ENCODE results near the gene DOK6.
"Not testable (repeated sequence)": the region's sequence is repeated elsewhere in the genome, so short reads cannot be mapped to it uniquely, and the experiment has no call there.

The DOK6 gene

DNA sequence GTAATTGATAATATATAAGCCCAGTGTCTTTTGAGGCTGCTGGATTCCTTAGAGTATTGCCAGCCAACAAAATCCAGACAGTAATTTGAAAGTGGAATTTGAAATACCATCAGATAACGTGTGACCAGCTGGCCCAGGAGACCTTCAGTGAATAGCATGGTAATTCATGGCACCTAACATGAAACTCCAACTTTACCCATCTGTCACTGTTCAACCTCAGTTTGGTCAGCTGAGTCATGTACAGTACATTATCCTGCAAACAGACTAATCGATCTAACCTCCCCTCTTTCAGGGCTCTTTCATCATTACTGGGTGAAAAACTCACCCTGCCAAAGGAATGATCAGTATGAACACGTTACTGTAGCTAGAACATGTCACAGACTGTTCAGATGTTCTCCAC is 230.6 kb downstream of the DOK6 start:
- no peak for DNase-seq

- no peak for DNase-seq
These were observed 234.8 kb downstream of the DOK6 start for GRCh38 chr18:69635482-69635881.

- DNase-seq: peak in 1 of 2 experiments; percentile 4
These were observed 236.0 kb downstream of the DOK6 start for GRCh38 chr18:69636529-69637301.

DNA sequence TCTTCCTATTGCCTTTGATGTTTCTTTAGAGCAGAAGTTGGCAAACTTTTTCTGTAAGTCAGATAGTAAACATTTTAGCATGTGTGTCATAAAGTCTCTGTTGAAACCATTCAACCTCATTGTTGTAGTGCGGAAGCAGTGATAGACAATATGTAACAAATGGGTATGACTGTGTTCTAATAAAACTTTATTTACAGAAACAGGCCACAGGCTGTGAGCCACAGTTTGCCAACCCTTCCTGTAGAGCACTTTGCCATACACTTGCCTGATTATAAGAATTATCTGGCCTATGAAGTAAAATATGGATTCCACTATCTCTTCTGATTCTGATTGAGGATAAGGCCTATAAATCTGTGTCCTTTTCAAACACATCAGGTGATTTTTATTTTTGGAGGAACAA is 237.4 kb downstream of the DOK6 start:
- DNase-seq: no peak

- no peak for DNase-seq
These were observed 247.0 kb downstream of the DOK6 start for GRCh38 chr18:69647702-69648101.

DNA sequence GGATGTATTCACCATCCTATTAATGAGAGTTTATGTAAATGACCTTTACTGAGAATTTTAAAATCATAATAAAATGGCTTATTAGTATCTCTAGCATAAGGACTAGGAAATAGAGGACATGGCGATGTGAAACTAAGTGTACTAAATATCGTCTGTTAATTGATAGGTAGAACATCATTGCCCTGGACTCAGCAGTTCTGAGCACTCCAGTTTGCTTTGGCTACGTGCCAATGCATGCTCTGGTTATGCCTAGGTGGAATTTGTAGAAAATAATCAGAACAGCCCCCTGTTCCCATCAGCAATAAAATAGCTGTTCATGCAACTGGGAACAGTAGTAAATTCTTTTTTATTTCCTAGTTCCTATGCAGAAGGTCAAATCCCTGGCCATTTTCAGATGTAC is 247.8 kb downstream of the DOK6 start:
- DNase-seq: peak; percentile 7 to 64

GRCh38 chr18:69649684-69650083 is 249.0 kb downstream of the DOK6 start:
- DNase-seq: no peak

- DNase-seq: no peak
These were observed 250.6 kb downstream of the DOK6 start for GRCh38 chr18:69651243-69651642.

DNA sequence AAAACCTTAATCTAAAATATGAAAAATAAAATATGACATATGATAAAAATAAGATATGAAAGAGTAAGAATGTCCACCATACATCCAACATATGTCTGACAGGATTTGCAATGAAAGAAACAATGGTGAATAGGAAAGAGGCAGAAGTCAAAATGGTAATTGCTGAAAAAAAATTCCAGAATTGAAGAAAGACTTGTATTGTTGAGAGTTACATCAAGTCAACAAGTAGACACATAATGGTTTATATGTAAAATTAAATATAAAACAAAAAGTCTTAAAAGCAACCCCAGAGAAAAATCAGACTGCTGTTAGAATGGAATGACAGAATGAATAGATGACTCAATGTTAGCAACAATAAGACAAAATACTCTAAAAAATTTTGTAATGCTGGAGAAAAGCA is 255.1 kb downstream of the DOK6 start:
- DNase-seq: no peak

DNA sequence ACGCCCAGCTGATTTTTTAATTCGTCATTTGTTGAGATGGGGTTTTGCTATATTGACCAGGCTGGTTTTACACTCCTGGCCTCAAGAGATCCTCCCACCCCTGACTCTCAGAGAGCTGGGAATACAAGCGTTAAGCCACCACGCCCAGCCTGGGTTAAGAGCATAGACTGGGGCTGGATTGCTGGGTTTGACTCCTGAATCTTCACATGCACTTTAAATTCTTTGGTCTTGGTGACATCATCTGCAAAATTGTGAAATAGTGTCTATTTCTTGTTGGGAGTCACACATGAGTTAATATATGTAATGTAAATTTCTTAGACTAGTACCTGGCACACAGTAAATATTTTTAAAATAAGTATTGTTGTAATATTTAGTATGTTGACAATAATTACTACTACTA is 257.4 kb downstream of the DOK6 start:
- DNase-seq: no peak

DNA sequence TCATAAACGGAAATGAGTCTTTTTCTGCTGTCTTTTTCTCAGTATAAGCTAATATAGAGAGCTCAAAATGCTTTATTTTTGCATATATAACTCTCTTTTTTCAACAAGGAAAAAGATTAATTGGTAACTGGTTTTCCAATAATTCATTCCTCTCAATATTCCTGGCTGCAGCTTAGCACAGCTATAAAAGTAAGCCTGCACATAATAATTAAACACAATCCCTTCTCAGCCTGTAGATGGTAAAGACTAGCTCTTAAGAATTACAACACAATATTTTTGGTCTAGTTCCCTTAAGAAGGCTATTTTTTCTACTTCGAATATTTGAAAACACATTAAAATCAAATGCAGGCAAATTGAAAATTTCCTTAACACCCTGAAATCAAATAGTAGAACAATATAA is 258.0 kb downstream of the DOK6 start:
- no peak for DNase-seq

DNA sequence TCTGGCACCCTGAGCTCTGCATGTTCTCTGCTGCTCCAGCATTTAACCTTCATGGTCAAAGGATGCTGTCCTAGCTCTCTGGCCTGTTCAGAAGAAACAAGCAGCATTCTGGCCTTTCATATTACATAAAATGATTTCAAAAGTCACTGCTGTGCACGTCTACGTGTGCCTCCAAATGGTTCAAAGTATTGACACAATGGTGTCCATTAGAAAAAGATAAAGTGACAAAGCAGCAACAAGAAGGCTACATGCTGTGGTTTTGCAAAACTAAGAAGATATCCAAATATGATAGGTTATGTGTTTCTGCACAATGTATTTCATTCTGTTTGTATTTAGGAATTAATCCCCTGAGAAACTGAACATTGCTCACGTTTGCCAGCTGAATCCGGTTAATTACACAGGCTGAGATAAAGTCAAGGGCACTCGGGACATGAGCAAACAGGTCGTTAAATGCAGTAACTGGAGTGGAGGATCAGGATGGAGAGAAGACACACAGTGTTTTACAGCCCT is 258.5 kb downstream of the DOK6 start:
- peak; percentile 31 to 39 for DNase-seq

DNA sequence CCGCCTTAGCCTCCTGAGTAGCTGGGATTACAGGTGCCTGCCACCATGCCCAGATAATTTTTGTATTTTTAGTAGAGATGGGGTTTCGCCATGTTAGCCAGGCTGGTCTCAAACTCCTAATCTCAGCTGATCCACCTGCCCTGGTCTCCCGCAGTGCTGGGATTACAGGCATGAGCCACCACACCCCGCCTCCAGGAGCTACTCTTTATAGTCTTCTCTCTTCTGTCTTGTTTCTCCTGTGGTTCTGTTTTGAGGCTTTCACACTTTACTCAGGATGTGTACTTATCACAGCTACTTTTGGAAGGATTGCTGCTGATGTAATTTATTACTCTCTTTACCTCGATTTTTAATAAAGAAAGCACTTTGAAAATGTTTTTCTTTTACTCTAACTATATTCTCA is 261.4 kb downstream of the DOK6 start:
- DNase-seq: not testable (repeated sequence)

DNA sequence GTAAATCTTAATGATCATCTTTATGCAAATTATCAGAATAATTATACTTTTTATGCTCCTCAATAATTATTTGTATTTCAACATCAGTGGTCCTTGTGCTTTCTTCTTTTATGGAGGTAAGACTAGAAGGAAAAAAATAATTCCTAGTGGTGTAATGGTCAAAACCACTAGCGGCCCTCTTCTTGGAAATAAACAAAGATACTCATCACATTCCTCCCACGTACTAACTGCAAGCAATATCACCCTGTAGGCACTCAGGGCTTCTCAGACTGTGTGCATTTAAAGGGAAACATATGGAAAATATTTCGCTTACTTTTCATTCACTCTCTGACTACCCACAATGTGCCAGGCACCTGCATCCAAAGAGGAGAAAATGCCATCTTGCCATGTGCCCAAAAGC is 263.7 kb downstream of the DOK6 start:
- DNase-seq: no peak

DNA sequence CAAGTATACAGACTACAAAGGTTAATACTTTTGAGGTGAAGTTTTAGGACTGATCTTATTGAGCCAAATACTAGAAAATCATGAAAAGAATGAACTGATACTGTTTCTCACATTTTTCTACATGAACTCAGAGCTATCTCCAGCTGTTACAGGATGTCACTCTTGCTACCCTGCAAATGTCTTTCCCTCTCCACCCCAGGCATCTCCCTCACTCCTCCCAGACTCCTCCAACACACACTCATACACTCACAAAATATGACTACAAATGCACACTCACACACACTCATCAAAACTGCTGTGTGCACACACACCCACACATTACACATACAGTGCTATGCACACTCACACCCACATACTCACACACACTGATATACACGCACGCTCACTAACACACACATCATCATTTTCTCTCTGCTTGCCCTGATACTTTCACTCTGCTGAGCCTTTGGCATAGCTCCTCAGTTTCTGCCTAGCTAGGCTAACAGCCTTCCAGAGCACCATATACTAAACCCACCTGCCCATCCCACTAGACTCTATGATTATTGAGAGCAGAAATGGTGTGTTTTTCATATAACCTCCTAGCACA is 273.7 kb downstream of the DOK6 start:
- DNase-seq: no peak

DNA sequence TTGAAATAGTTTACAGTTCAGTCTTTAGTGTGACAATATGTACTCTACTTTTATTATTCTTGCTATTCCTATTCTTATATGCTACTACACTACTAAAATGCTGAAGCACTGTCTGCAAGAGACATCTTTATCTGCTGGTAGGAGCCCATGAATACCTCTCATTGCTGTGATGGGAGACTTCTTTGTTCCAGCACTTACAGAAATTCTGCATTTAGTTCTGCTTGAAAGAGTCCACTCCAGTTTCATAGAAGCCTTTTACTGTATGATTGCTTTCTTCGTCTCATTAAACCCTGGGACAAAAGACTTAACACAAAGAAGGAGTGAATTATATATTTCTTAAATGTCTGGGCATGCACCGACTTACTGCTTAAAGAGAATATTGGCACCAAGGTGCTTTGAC is 274.3 kb downstream of the DOK6 start:
- no peak for DNase-seq

GRCh38 chr18:69677595-69677994 is 276.9 kb downstream of the DOK6 start:
- no peak for DNase-seq

DNA sequence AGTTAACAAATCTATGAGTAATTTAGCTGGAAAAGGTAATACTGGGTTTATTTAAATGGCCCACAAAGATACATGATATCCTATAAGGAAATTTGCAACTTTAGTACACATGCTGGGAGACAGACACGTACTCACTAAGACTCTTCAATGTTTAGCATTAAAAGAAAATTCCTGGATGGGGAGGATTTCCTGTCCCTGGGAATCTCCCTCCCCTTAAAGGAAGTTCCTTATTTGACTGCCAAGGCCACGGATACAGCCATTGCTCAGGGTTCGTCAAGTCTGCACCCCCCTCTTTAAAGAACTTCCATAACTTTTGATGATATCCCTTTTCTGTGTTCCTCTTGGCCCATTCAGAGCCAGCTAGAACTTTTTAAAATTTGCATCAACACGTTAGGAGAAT is 279.4 kb downstream of the DOK6 start:
- DNase-seq: no peak

- no peak for DNase-seq
These were observed 282.5 kb downstream of the DOK6 start for GRCh38 chr18:69683176-69683575.

DNA sequence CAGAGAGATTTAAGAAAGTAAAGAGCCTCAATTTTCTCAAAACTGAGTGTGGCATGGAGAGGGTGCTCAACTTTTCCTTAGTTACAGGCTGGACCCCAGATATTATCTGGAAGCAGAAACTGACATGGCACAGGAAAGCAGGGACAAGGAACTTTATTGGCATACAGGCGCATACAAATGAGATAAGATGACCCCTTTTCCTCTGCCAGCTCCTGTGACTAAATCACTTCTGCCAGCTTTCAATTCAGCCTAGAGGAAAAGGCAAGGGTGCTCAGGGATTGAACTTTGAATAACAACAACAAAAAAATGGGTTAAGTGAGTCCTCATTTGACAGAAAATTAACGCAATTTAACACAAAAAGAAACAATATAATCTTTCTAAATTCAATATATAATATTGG is 284.1 kb downstream of the DOK6 start:
- no peak for DNase-seq

GRCh38 chr18:69686861-69687260 is 286.2 kb downstream of the DOK6 start:
- no peak for DNase-seq

- no peak for DNase-seq
These were observed 288.6 kb downstream of the DOK6 start for GRCh38 chr18:69689121-69689759.

DNA sequence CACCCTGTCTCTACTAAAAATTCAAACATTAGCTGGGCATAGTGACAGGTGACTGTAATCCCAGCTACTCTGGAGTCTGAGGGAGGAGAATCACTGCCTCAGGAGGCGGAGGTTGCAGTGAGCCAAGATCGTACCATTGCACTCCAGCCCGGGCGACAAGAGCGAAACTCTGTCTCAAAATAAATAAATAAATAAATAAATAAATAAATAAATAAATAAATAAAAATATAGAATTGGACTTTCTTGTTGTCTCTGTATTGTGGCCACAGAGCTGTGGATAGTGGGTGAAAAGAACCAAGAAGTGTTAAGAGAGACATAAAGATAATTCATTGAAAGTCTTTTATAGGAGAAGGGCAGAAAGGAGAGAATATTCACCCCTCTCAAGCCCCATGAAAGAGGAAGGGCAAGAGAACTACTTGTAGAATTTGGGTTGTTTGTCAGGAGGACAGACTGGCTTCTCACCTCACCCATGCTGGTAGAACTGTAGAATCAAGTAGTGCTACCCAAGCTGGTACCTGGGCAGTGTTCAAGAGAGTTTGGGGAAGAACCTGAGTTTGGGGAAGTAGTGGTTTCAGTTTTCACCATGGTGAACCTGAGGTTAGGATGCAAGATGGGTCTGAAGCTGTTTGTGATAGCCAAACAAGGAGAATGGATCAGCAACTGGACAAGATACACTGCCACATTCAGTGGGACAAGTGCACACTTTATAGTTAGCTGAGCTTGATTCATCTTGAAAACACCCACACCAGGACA is 290.5 kb downstream of the DOK6 start:
- no peak for DNase-seq

Data from NCI-H524 (cell line).